Measurements from ENCODE around the gene RBFOX1.

Gene RBFOX1

DNA sequence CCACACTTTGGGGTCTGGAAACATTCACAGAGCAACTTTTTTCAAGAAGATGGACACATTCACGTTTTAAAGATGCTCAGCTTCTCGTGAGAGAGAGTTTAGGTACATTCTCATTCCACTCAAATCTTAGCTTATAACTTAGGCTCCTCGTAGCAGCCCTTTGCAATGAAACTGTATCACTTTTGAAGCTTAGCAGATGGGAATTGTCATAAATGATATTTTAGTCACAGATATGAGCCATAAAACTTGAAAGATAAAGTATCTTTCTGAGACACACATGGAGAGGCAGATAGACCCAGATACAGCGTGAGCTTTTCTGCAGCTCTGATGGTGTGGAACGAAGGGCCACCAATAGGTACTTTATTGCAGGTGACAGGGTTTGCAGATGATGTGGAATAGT lies 41.1 kb downstream of the RBFOX1 start:
- no peak for DNase-seq (ENCODE audit: low spot score)

DNA sequence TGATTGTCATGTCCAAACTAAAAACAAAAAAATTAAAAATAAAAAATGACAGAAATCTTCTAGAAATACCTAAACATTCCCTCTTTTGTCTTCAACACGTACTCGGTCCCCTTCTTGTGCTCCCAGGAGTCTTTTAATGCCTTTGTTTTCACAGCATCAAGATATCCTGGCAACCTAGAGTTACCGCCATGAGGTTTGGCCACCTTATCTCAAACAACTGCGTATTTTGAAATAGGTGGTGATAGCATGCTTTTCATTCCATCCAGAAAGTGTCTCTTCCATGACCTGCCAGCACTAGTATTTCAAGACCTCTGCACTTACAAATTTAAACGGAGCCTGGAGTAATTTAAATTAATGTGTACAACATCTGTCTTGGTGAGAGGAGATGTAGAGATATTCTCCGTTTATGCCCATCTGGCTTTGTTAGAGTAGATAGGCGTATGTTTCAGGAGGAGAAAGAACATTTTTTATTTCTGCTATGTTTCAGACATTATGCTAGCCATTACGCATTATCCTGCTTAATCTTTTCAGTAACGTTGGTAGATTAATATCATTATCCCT lies 42.0 kb downstream of the RBFOX1 start:
- no peak for DNase-seq (ENCODE audit: low spot score)

DNA sequence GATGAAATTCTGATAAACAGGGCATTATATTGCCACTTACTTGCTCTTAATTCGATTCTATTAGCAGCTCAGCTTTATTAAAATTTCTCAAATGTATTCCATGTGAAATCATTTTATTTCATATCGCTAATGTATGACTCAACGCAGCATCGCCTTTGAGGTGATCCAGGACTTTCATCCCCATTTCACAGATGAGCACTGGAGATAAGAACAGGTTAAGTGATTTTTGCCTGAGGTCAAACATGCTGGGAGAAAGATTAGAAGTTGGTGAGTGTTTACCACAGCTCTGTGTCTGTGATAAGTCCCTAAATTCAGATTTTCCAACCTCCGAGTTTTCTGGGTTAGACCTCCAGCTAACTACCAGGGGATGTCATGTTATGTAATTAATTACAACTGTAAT lies 43.6 kb downstream of the RBFOX1 start:
- no peak for DNase-seq (ENCODE audit: low spot score)

DNA sequence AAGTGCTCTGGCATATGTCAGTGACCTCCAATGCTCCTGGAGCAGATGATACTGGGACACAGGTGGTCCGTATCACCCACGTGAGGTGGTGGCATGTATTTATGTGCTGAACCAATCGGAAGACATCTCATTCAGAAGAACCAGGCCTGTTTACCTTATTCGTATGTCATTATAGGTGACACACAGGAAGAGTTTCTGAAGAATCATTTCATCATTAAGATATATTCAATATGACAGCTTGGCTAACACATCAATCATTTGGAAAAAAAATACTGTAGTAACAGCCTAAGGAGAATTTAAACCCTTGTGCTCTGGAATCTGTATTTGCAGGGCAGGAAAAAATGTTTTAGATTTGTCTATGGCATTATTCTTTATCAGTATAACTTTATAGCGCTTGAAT lies 44.6 kb downstream of the RBFOX1 start:
- no peak for DNase-seq (ENCODE audit: low spot score)

DNA sequence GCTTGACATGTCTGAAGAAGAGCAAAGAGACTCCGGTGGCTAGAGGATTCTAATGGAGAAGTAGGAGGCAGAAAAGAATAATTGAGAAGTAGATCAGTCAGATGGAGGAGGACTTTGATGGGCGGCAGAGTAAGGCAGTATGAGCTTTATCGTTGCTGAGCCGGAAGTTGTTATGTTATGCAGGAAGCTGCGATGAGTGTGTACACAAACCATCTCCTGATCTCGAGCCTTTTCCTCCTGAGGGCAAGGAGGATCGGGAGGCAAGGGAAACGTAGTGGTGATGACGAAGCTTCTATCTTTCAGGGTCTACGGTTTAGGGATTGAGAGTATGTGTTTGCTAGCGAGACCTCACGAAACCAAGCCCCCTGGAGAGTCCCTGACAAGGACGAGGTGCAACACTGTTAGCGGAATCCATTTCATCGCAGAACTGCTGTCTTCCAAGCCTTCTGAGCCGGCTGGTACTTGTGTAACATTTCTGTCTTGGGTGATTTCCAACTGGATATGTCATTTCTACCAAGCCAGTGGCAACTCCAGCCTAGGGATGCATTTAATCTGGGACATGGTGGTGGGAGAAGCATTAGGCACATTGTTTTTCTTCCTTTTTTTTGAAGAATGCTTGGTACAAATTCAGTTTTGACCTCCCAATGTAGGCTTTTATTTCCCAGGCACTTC lies 45.5 kb downstream of the RBFOX1 start:
- no peak for DNase-seq (ENCODE audit: low spot score)

DNA sequence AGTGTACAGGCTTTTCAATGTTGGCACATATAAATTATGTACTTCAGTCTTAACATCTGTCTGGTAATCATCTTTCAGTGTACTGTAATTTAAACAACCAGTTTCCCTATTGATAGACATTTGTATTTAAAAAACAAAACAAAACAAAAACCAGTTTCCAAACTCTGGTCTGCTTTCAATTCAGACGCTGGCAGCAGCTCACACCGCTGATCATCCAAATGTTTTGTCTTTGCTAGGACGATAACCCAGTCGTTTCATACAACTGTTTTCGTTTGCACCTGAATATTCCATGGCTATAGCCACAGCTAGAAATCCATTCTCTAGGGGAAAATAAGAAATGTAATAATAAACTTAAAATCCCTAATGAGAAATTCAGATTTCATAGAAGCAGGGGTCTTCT lies 47.8 kb downstream of the RBFOX1 start:
- DNase-seq (ENCODE audit: low spot score), result no peak

DNA sequence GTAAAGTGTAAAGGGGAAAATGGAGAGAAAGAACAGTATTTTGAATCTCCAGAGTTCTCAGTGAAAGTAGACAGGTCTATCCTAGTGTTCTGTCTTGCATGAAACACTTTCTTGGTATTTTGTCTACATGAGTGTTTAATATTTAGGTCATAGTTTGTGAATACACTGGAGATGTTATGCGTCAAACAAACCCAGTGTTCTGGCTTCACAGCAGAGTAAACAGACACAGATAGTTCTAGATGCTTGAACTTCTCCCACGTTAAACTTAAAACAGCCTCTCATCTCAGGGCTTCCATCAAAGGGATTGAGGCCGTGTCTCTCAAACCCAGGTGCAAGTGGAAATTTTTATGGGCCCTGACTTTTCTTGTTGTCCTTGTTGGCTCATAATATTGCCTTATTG lies 48.3 kb downstream of the RBFOX1 start:
- no peak for DNase-seq (ENCODE audit: low spot score)

DNA sequence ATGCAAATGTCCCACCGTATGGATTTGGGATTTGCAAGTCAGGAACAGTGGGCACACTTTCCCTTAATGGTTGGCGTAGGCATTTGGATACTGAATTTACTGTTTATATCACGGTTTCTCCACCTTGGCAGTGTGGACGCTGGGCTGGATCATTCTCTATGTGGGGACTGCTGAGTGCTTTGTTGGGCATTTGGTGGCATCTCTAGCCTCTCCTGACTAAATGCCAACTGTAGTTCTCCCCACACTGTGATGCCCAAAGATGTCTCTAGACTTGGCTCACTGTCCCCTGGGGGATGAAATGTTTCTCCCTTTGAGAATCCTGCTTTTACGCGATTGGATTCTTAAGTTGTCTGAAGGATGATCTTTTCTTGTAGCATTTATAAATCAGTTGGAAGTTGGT lies 49.0 kb downstream of the RBFOX1 start:
- DNase-seq (ENCODE audit: low spot score), result no peak

DNA sequence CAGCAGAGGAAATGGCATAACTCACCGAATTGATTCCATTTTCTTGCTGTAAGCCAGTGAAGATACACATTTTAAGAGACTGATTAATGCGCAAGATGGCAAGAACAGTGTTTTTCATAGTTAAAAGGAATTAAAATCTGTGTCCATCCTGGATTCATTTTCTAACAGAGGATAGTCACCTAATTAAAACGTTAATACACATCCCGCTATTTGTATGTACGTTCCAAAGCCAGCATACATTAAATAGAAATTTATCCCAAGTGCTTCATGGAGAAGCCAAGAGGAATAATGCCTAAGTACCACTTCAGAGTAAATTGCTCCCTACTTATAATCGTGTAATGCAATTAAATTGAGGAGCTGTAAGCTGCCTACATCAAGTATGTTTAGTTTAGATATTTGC lies 49.9 kb downstream of the RBFOX1 start:
- no peak for DNase-seq (ENCODE audit: low spot score)

DNA sequence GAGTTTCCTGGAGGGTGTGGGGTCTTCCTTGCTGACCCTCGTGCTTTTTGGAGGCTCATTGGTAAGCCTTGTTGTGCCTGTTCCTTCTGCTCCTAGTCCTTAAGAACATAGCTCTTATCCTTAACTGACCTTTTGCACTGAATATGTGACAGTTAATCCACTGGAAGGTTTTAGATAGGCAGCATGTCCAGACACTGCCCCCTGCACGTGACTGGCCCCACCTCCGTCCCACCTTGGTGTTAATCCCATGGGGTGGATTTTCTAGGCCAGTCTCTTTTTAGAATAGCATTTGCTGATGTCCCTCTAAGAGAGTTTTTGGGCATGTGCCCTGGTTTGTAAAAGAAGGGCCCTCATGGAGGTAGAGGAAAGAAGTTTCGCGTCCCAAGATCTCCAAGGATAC lies 58.3 kb downstream of the RBFOX1 start:
- DNase-seq (ENCODE audit: low spot score), result no peak

DNA sequence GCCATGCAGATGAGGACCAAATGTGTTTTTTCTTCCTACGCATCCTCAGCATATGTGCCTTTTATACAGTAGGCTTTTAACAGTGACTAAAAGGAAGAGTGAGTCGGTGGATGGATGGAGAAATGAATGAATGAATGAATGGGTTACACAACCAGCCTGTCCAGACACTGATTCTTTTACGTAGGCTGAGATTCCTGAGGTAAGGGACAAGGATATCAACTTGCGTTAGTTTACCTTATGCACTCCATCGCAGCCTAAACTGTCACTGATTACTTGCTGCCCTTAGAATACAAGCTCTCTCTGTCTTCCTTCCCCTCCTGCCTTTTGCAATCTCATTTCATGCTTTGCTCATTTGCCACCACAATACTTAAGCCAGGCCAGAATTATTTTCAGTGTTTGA lies 59.0 kb downstream of the RBFOX1 start:
- DNase-seq (ENCODE audit: low spot score), result no peak

DNA sequence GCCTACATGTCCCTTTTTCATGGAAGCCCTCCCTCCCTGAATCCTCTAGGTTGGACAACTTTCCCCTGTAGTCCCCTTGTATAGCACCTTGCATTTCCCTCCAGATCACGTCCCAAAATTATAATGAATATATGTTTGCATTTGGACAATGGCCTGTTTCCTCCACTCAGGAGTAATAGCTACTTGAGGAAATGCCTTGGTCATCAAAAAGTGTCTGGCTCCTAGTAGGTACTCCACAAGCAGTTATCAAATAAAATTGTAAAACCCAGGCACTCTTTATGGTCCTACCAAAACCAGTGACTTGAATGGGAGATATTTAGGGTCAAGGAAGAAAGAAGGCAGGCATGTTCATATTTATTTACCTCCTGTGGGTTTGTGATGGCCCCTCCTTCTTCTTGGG lies 59.6 kb downstream of the RBFOX1 start:
- no peak for DNase-seq (ENCODE audit: low spot score)

DNA sequence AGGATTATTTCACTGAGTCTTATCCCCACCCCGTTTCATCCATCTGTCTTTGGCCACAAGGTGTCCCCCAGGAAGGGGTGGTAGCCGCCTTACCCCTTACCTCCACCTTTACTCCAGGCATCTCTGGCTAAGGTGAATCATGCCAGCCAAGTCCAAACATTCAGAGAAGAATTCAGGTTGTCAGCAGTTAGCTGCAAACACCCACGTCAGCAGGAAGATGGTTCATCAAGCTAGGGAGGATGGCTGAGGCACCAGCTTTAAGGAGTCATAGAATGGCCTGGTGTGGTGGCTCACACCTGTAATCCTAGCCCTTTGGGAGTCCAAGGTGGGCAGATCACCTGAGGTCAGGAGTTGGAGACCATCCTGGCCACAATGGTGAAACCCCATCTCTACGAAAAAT lies 61.0 kb downstream of the RBFOX1 start:
- no peak for DNase-seq (ENCODE audit: low spot score)

DNA sequence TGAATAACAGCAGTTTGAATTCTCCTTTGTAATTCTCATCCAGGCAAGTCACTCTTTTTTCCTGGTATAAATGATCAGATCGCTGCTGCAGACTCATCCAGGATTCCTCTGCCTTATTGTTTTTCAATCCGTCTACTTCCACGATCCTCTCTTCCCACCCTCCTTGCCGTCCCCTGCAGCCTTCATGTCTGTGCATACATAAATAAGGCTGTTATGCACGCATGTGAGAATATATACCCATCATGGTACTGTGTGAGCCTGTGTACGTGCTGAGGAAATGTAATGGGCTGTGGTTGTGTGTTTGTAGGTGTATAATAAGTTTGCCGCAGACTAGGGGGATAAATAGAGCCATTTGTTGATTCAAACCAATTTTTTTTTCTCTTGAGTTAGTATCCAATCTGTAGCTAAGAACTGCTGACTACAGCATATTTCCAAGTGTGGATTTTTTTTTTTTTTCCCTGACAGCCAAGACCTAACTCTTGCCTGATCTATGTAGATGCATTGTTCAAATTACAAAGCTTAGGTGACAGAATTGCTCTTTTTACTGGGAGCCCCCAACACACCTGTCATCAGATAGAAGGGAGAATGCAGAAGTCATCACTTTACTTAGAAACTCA lies 62.2 kb downstream of the RBFOX1 start:
- DNase-seq (ENCODE audit: low spot score), result no peak

DNA sequence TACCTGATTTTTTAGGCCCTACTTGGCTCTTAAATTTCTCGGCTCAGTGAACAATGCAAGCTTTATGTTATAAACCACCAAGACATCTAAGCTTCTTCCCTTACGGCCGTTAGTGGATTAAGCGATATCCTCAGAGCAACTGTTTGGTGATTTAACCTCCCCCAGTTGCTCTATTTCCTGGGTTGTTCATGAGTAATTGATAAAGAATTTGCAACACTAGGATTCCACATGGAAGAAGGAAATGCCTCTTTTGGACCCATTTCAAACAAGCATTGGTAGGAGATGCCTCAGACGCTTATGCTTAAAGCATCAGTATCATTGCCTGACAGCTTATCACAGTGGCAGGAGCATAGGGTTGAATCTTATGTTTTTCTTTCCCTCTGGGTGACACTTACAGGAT lies 65.3 kb downstream of the RBFOX1 start:
- no peak for DNase-seq (ENCODE audit: low spot score)

DNA sequence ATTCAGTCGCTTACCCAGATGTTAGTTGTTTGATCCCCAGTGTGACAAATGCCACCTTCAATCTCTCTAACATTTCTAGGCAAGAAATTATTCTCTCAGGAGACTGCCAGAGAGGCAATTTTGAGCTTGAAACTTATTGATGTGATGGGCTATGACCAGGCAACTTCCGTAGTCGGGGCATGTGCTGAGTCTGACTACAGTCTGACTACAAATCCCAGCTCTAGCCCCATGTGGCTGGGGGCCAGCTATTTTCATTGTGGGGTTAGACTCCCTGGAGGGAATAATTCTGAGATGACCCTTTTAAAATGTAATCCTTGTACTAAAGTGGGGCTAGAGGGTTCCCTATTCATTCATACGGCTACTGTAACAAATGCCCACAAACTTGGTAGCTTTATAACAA lies 65.9 kb downstream of the RBFOX1 start:
- no peak for DNase-seq (ENCODE audit: low spot score)

DNA sequence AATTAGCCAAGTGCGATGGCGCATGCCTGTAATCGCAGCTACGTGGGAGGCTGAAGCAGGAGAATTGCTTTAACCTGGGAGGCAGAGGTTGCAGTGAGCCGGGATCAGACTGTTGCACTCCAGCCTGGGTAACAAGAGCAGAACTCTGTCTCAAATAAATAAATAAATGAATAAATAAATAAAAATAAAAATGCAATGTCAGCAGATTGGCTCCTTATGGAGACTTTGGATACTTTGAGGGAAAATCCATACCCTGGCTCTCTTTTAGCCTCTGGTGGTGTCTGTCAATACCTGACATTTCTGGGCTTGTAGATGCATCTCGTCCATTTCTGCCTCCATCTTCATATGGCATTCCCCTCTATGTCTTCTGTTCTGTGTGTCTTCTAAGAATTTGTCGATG lies 66.7 kb downstream of the RBFOX1 start:
- no peak for DNase-seq (ENCODE audit: low spot score)

DNA sequence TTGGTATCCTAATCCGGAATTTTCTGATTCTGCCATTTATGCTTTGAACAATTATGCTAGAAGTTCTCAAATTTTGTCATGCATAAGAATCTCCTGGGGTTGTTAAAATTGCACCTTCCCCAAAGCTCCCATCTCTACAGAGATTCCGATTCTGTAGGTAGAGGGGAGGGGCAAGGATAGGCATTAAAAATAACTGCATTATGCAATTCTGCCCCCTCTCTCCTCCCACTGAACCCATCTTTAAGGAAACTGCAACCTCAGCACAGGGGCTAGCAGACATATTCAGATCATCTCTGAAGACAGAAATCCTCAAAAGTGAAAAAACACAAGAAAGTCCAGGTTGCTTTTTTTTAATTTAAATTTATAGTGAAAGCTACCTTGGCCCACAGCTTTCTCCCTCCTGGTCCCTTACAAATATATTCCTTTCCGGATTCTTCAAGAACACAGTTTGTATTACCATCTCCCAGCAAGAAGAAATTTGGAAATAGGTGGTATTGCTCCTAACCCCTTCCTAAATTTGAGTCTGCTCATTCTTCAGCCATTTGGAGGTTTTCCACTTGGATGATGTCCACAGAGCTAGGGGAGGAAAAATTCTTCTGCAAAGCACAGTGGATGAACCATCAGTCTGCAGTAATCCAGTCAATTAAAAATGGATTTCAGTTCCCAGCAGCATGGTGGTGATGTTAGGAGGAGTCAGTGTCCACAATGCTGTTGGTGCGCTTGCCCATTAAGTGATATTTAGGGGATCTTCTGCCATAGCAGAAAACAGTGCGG lies 67.7 kb downstream of the RBFOX1 start:
- DNase-seq (ENCODE audit: low spot score), result no peak

DNA sequence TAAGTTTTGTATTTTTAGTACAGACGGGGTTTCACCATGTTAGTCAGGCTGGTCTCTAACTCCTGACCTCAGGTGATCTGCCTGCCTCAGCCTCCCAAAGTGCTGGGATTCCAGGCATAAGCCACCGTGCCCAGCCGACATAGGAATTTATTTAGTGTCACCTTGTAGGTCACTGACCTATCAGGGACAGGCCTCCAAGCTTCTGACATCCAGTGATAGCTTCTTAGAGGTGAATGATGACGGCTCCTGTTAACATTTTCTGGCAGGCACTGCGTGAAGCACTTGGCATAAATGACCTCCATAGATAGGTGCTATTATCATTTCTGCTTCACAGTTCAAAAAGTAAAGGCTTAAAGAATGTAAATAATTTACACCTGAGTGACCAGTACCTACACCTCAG lies 71.6 kb downstream of the RBFOX1 start:
- no peak for DNase-seq (ENCODE audit: low spot score)

DNA sequence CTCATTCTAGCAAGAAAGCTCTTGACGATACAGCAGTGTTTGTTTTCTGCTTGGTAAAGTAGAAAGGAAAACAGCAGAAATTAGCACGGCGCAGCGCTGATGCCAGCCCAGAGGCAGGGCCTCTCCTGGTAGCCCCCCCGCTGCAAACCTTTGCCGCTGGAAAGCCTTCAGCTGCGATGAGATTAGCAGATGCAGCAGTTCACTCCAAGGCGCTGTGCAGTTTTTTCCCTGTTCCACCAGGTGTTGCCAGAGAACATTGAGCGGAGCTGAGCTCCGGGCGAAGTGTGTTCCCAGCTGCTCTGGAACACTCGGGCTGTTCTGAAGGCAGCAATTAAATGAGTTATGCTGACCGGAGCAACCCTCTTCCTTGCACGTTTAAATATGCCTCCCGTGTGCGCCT lies 72.5 kb downstream of the RBFOX1 start:
- DNase-seq (ENCODE audit: low spot score), result no peak

DNA sequence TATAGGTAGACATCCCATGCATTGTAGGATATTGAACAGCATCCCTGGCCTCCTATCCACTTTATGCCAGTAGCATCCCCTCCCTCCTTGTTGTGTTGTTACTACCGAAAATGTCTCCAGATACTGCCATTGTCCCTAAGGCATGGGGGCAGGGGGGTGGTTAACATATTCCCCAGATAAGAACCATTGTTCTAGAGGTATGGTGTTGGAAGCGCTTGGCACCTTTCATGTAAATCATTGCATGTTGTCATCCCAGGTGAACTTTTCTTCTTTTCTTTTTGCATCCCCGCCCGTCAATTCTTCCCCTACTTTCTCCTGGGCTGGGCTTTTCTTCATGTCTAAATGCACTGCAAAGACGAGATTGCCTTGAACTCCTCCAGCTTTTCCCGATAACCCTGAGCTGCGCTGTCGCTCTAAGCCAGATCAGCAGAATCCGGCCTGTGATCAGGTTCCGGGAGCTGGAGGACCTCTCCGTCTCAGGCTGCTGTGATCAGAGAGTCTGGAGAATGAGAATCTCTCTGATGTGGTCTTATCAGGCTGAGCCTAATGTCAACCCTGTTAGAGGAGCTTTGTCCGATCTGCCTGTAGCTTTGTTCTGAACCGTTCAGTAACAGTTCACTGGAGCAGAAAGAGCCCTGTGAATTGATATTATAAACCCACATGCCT lies 76.2 kb downstream of the RBFOX1 start:
- DNase-seq (ENCODE audit: low spot score), result no peak

DNA sequence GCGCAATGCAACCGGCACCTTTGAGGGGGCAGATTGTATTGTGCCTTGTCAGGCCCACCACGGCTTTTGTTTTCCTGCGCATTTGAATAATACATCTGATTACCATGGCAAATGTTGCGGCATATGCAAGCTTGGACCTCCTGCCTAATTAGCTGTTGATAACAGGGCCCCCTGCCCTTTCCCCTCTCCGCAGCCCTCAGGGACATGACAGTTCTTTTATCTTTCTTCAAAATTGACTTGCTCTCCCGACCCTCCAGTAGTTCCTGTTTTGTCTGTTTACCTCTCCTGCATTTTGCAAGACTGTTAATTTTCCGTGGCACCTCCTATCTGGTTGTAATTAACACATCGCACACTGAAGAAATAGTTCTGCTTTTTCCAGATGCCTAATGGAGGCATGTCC lies 86.8 kb downstream of the RBFOX1 start:
- no peak for DNase-seq (ENCODE audit: low spot score)

DNA sequence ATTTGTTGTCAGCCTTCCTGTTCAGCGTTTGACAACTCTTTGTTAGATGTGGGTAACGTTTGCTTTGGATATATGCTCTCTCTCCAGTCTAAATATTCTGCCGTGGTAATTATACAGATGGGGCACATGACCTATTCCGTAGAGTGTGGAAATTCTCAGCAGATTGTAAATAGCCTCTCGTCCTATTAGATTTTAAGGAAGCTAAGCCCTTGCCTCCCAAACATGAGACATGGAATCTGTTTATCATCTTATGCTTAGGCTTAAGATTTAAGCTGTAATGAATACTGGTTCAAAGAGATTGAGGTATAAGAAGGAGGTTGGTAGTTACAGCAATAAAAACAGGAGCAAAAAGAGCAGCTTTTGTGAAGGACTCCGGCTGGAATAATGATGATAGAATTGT lies 87.4 kb downstream of the RBFOX1 start:
- DNase-seq (ENCODE audit: low spot score), result no peak
